Subcutaneous abdominal adipose tissue (tissue), 5 donors: ENCODE measurements around the gene FBRS.
"Not testable (repeated sequence)": the region's sequence is repeated elsewhere in the genome, so short reads cannot be mapped to it uniquely, and the experiment has no call there.

Experiments
- H3K27ac ChIP-seq: one replicate; pipeline ENCODE4 v1.7.0; 2013; ENCODE audit warnings: low read depth, mild to moderate bottlenecking, inconsistent platforms, low read length, moderate library complexity
- H3K27me3 ChIP-seq, 5 donors: one replicate each; pipeline ENCODE4 v1.7.0; 2013; ENCODE audit warnings: low read length in 5 of 5, inconsistent platforms in 1 of 5; ENCODE audit not compliant: control insufficient read depth in 5 of 5, insufficient read depth in 4 of 5
- H3K36me3 ChIP-seq, 5 donors: one replicate each; pipeline ENCODE4 v1.7.0; 2013; ENCODE audit warnings: low read length in 5 of 5; ENCODE audit not compliant: control insufficient read depth in 5 of 5, insufficient read depth in 5 of 5
- H3K4me1 ChIP-seq, 5 donors: one replicate each; pipeline ENCODE4 v1.7.0; 2013; ENCODE audit warnings: low read length in 5 of 5, mild to moderate bottlenecking in 3 of 5, moderate library complexity in 1 of 5; ENCODE audit not compliant: control insufficient read depth in 5 of 5, insufficient read depth in 5 of 5
- H3K4me3 ChIP-seq, 5 donors: one replicate each; pipeline ENCODE4 v1.7.0; 2013; ENCODE audit warnings: low read length in 5 of 5, low read depth in 1 of 5
- H3K9ac ChIP-seq, 5 donors: one replicate each; pipeline ENCODE4 v1.7.0; 2013; ENCODE audit warnings: low read length in 5 of 5, mild to moderate bottlenecking in 4 of 5, moderate library complexity in 3 of 5
- H3K9me3 ChIP-seq, 5 donors: one replicate each; pipeline ENCODE4 v1.7.0; 2013; ENCODE audit warnings: low read length in 5 of 5; ENCODE audit not compliant: control insufficient read depth in 5 of 5
- donor health status: healthy.
- donor health status: healthy.
- donor health status: healthy.
- donor health status: healthy.
- donor health status: healthy.

Gene FBRS

GRCh38 chr16:30622455-30623032 is 35.7 kb upstream of the FBRS start:
- Histone ChIP-seq H3K27me3 (peaks cover 0 to 4% (median 0%) of the 10 kb centered on the region in 5 donors), H3K9ac (no peak overlapping the region), H3K36me3 (no peaks in the 10 kb centered on the region), H3K4me3 (no peak overlapping the region), H3K27ac (no peak overlapping the region), H3K9me3 (no peaks in the 10 kb centered on the region), H3K4me1 (peaks cover 0 to 4% (median 0%) of the 10 kb centered on the region in 5 donors)

DNA sequence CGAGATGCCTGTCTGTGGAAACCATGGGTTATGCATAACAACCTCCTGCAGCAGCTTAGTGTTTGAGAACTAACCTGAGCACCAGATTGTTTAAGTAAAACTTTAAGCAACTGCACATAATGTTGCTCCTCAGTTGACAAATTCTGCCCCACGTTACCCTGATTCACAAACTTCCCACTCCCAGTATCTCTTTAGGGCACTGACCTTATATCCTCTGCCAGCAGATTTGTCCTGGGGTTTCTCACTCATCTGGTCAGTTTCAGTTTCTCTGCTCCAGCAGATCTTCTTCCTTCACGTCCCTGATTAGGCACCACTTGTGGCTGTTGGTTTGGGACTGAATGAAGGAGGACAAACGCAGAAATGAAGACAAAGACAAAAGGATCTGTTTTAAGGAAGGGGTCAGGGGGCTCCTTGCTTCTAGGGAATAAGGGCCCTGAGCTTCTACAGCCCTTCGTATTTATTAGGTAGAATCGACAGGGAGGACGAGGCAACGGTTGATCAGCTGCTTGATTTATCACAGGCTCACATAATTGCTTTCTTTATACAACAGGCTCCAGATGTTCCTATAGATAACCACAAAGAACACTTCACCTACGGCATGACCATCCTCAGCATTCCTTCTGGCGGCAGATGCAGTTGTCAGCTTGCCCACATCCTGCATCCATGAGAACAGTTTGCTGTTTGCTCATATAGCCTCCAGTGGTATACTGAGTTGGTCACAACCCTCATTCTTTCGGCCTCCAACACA is 34.5 kb upstream of the FBRS start:
- no peak overlapping the region for H3K4me3 ChIP-seq
- H3K9me3 ChIP-seq: no peaks in the 10 kb centered on the region
- H3K27me3 ChIP-seq: peaks cover 0 to 4% (median 0%) of the 10 kb centered on the region in 5 donors
- no peak overlapping the region for H3K27ac ChIP-seq
- H3K9ac ChIP-seq: no peak overlapping the region
- no peaks in the 10 kb centered on the region for H3K36me3 ChIP-seq
- peaks cover 0 to 6% (median 3%) of the 10 kb centered on the region in 5 donors for H3K4me1 ChIP-seq

DNA sequence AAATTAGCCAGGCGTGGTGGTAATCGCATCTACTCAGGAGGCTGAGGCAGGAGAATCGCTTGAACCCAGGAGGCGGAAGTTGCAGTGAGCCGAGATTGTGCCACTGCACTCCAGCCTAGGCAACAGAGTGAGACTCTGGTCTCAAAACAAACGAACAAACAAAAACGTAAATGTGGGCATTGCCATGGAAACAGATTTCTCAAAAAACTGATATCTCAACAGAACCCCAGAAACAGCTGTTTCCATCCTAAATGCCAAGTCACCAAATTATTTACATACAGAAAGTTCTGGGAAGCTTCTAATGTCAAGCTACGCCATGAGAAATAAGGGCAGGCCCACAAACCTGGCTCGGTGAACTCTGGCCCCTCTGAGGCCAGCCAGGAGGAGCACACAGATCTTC is 32.0 kb upstream of the FBRS start:
- H3K4me1 ChIP-seq: peaks cover 0 to 3% (median 2%) of the 10 kb centered on the region in 5 donors
- H3K4me3 ChIP-seq: no peak overlapping the region
- H3K36me3 ChIP-seq: no peaks in the 10 kb centered on the region
- H3K9ac ChIP-seq: no peak overlapping the region
- peaks cover 0 to 4% (median 0%) of the 10 kb centered on the region in 5 donors for H3K27me3 ChIP-seq
- no peaks in the 10 kb centered on the region for H3K9me3 ChIP-seq
- H3K27ac ChIP-seq: no peak overlapping the region

GRCh38 chr16:30628628-30629540 is 29.3 kb upstream of the FBRS start:
- H3K27ac ChIP-seq: no peak overlapping the region
- peaks cover 0 to 7% (median 6%) of the 10 kb centered on the region in 5 donors for H3K4me1 ChIP-seq
- peak overlapping the region in 4 of 5 donors; percentile 11 to 61 (median 39) for H3K9ac ChIP-seq
- peaks cover 0 to 4% (median 0%) of the 10 kb centered on the region in 5 donors for H3K27me3 ChIP-seq
- no peaks in the 10 kb centered on the region for H3K36me3 ChIP-seq
- no peaks in the 10 kb centered on the region for H3K9me3 ChIP-seq
- peak overlapping the region; percentile 42 to 81 (median 46) for H3K4me3 ChIP-seq

DNA sequence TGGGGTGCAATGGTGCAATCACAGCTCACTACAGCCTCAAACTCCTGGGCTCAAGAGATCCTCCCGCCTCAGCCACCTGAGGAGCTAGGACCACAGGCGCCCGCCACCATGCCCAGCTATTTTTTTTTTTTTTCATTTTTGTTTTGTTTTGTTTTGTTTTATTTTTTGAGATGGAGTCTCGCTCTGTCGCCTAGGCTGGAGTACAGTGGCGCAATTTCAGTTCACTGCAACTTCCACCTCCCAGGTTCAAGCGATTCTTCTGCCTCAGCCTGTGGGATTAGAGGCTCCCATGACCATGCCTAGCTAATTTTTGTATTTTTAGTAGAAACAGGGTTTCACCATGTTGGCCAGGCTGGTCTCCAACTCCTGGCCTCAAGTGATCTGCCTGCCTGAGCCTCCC is 25.8 kb upstream of the FBRS start:
- not testable (repeated sequence) for H3K27me3 ChIP-seq, H3K9ac ChIP-seq, H3K36me3 ChIP-seq, H3K27ac ChIP-seq, H3K9me3 ChIP-seq, H3K4me3 ChIP-seq
- H3K4me1 ChIP-seq: peaks cover 0 to 21% (median 16%) of the 10 kb centered on the region in 5 donors

- no peaks in the 10 kb centered on the region for H3K27me3 ChIP-seq
- H3K9ac ChIP-seq: peak overlapping the region in 4 of 5 donors; percentile 43 to 96 (median 90)
- no peaks in the 10 kb centered on the region for H3K9me3 ChIP-seq
- H3K4me1 ChIP-seq: peaks cover 0 to 20% (median 15%) of the 10 kb centered on the region in 5 donors
- peak overlapping the region; percentile 90 for H3K27ac ChIP-seq
- no peaks in the 10 kb centered on the region for H3K36me3 ChIP-seq
- peak overlapping the region; percentile 76 to 83 (median 79) for H3K4me3 ChIP-seq
Measured at GRCh38 chr16:30633526-30633925, 24.7 kb upstream of the FBRS start.

- Histone ChIP-seq H3K4me1 (peaks cover 0 to 18% (median 13%) of the 10 kb centered on the region in 5 donors), H3K36me3 (no peaks in the 10 kb centered on the region), H3K27me3 (no peaks in the 10 kb centered on the region), H3K9ac (no peak overlapping the region), H3K27ac (no peak overlapping the region), H3K4me3 (no peak overlapping the region), H3K9me3 (no peaks in the 10 kb centered on the region)
Measured at GRCh38 chr16:30636599-30636998, 21.6 kb upstream of the FBRS start.

DNA sequence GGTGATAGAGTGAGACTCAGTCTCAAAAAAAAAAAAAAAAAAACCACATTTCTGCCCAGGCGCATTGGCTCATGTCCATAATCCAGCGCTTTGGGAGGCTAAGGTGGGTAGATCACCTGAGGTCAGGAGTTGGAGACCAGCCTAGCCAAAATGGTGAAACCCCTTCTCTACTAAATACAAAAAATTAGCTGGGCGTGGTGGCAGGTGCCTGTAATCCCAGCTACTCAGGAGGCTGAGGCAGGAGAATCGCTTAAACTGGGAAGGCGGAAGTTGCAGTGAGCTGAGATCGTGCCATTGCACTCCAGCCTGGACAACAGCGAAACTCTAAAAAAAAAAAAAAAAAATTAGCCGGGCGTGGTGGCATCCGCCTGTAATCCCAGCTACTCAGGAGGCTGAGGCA is 21.1 kb upstream of the FBRS start:
- H3K27me3 ChIP-seq: not testable (repeated sequence)

GRCh38 chr16:30637944-30638343 is 20.3 kb upstream of the FBRS start:
- H3K4me3 ChIP-seq: no peak overlapping the region
- H3K9ac ChIP-seq: no peak overlapping the region
- H3K36me3 ChIP-seq: no peaks in the 10 kb centered on the region
- H3K27me3 ChIP-seq: no peaks in the 10 kb centered on the region
- peaks cover 0 to 18% (median 13%) of the 10 kb centered on the region in 5 donors for H3K4me1 ChIP-seq
- H3K27ac ChIP-seq: no peak overlapping the region
- H3K9me3 ChIP-seq: no peaks in the 10 kb centered on the region

More for the DNA sequence above, 21.1 kb upstream of the FBRS start:
- H3K4me3 ChIP-seq, H3K9me3 ChIP-seq, H3K36me3 ChIP-seq, H3K27ac ChIP-seq, H3K9ac ChIP-seq: not testable (repeated sequence)
- peaks cover 0 to 18% (median 13%) of the 10 kb centered on the region in 5 donors for H3K4me1 ChIP-seq
